Neuronal stem cell (in vitro differentiated cells): ENCODE results near the gene SESTD1.

ENCODE experiments used
- DNase-seq: peaks from one replicate; pipeline ENCODE4 v3.0.0-alpha.2; 2013; ENCODE audit warnings: low spot score
- H2AFZ ChIP-seq: one replicate; pipeline ENCODE4 v1.6.1; 2013; ENCODE audit warnings: mild to moderate bottlenecking, low read length, inconsistent platforms
- H2AK5ac ChIP-seq: 2 replicates; pipeline ENCODE4 v1.6.1; 2013; ENCODE audit warnings: low read depth, mild to moderate bottlenecking, inconsistent platforms, low read length, moderate library complexity, mixed read lengths
- H2BK120ac ChIP-seq: 2 replicates; pipeline ENCODE4 v1.6.1; 2013; ENCODE audit warnings: low read depth, mild to moderate bottlenecking, inconsistent platforms, low read length, moderate library complexity, mixed read lengths
- H2BK12ac ChIP-seq: one replicate; pipeline ENCODE4 v1.6.1; 2013; ENCODE audit warnings: low read length, inconsistent platforms
- H2BK15ac ChIP-seq: 2 replicates; pipeline ENCODE4 v1.6.1; 2013; ENCODE audit warnings: mild to moderate bottlenecking, low read length, inconsistent platforms, mixed read lengths
- H2BK5ac ChIP-seq: one replicate; pipeline ENCODE4 v1.6.1; 2013; ENCODE audit warnings: inconsistent platforms, mild to moderate bottlenecking, low read length, moderate library complexity
- H3K14ac ChIP-seq: one replicate; pipeline ENCODE4 v1.6.1; 2013; ENCODE audit warnings: low read length, inconsistent platforms
- H3K18ac ChIP-seq: 2 replicates; pipeline ENCODE4 v1.6.1; 2013; ENCODE audit warnings: low read length, inconsistent platforms
- H3K23ac ChIP-seq: 2 replicates; pipeline ENCODE4 v1.6.1; 2013; ENCODE audit warnings: low read depth, mild to moderate bottlenecking, mixed read lengths, low read length, inconsistent platforms; ENCODE audit not compliant: poor library complexity
- H3K27ac ChIP-seq: replicated peaks from 3 replicates; pipeline ENCODE4 v1.5.1; 2013; ENCODE audit warnings: low read length, inconsistent platforms
- H3K27me3 ChIP-seq, 3 experiments: 2 replicates each; pipeline ENCODE4 v1.6.1; 2013; ENCODE audit warnings: low read length in 3 of 3, mild to moderate bottlenecking in 2 of 3, inconsistent platforms in 1 of 3, low read depth in 1 of 3, mixed read lengths in 1 of 3, moderate library complexity in 1 of 3; ENCODE audit not compliant: control insufficient read depth in 3 of 3, insufficient read depth in 3 of 3
- H3K36me3 ChIP-seq, 2 donors: replicated peaks in 1 of 2; 2 replicates each; pipeline ENCODE4 v1.6.1; 2013; ENCODE audit warnings: low read length in 2 of 2; ENCODE audit not compliant: control insufficient read depth in 2 of 2, insufficient read depth in 2 of 2
- H3K4ac ChIP-seq: 2 replicates; pipeline ENCODE4 v1.6.1; 2013; ENCODE audit warnings: inconsistent platforms, mild to moderate bottlenecking, low read length, moderate library complexity
- H3K4me1 ChIP-seq, 2 donors: 1 replicate in 1 of 2; 2 replicates in 1 of 2; pipeline ENCODE4 v1.6.1; 2013; ENCODE audit warnings: low read length in 2 of 2, low read depth in 1 of 2; ENCODE audit not compliant: control insufficient read depth in 2 of 2, insufficient read depth in 1 of 2
- H3K4me2 ChIP-seq: one replicate; pipeline ENCODE4 v1.6.1; 2013; ENCODE audit warnings: mild to moderate bottlenecking, low read length, inconsistent platforms; ENCODE audit not compliant: insufficient read depth, poor library complexity, severe bottlenecking
- H3K4me3 ChIP-seq, 2 donors: 2 replicates each; pipeline ENCODE4 v1.5.1; 2013; ENCODE audit warnings: low read length in 2 of 2, mild to moderate bottlenecking in 2 of 2, inconsistent platforms in 1 of 2, moderate library complexity in 1 of 2
- H3K79me1 ChIP-seq: one replicate; pipeline ENCODE4 v1.6.1; 2013; ENCODE audit warnings: low read depth, mild to moderate bottlenecking, inconsistent platforms, low read length, moderate library complexity
- H3K9ac ChIP-seq: one replicate; pipeline ENCODE4 v1.6.1; 2013; ENCODE audit warnings: mild to moderate bottlenecking, low read depth, low read length, inconsistent platforms; ENCODE audit not compliant: poor library complexity
- H3K9me3 ChIP-seq, 2 donors: replicated peaks in 1 of 2; 2 replicates each; pipeline versions ENCODE3 to v1.6.1; 2013; ENCODE audit warnings: low read length in 2 of 2, mild to moderate bottlenecking in 2 of 2, inconsistent platforms in 1 of 2, low read depth in 1 of 2, mixed read lengths in 1 of 2, moderate library complexity in 1 of 2; ENCODE audit not compliant: control insufficient read depth in 2 of 2, insufficient read depth in 1 of 2
- H4K8ac ChIP-seq: one replicate; pipeline ENCODE4 v1.6.1; 2013; ENCODE audit warnings: low read depth, mild to moderate bottlenecking, inconsistent platforms, low read length, moderate library complexity
- H4K91ac ChIP-seq: one replicate; pipeline ENCODE4 v1.6.1; 2013; ENCODE audit warnings: low read length, low read depth, mild to moderate bottlenecking, inconsistent platforms; ENCODE audit not compliant: poor library complexity
- WGBS, 2 donors: extraction: QIAGEN DNeasy Blood & Tissue Kit; methylation state at CpG; one replicate each; pipeline ENCODE4 v1.1.7; 2013; ENCODE audit warnings: missing lambda C conversion rate in 2 of 2, mixed read lengths in 1 of 2; ENCODE audit not compliant: insufficient read length in 2 of 2, insufficient replicate concordance in 1 of 2; ENCODE audit errors: extremely low coverage in 2 of 2; 5-methylcytosine and 5-hydroxymethylcytosine counted together

SESTD1 gene

GRCh38 chr2:179240481-179241451 lies 23.9 kb downstream of the SESTD1 start:
- no peak overlapping the region for H3K9ac ChIP-seq
- H3K23ac ChIP-seq, result no peak overlapping the region
- no peak overlapping the region for H3K27ac ChIP-seq
- no peaks in the 10 kb centered on the region for H3K27me3 ChIP-seq
- no peak overlapping the region for H2BK120ac ChIP-seq
- no peaks in the 10 kb centered on the region for H3K79me1 ChIP-seq
- H3K4me3 ChIP-seq, result no peak overlapping the region
- no CpG with 5 or more reads among the region's 4 CpGs for WGBS, 2 donors
- H2BK15ac ChIP-seq, result no peak overlapping the region
- H3K4me1 ChIP-seq, result peaks cover 2 to 3% of the 10 kb centered on the region in 2 donors
- H2BK12ac ChIP-seq, result no peak overlapping the region
- no peak overlapping the region for H3K18ac ChIP-seq
- no peak overlapping the region for H4K8ac ChIP-seq
- peaks cover 0 to 6% of the 10 kb centered on the region in 2 donors for H3K9me3 ChIP-seq
- no peak overlapping the region for H4K91ac ChIP-seq
- H3K4me2 ChIP-seq, result no peak overlapping the region
- no peak overlapping the region for H2AFZ ChIP-seq
- H3K36me3 ChIP-seq, result no peaks in the 10 kb centered on the region
- H3K14ac ChIP-seq, result no peak overlapping the region
- H3K4ac ChIP-seq, result no peak overlapping the region
- no peak overlapping the region for H2BK5ac ChIP-seq
- DNase-seq, result no peak
- H2AK5ac ChIP-seq, result no peak overlapping the region

GRCh38 chr2:179239838-179240237 lies 24.8 kb downstream of the SESTD1 start:
- Histone ChIP-seq H4K91ac (no peak overlapping the region), H3K9me3 (peaks cover 0 to 6% of the 10 kb centered on the region in 2 donors), H3K4me3 (no peak overlapping the region), H2AK5ac (no peak overlapping the region), H3K4me1 (peaks cover 2 to 3% of the 10 kb centered on the region in 2 donors), H3K36me3 (no peaks in the 10 kb centered on the region), H3K27me3 (no peaks in the 10 kb centered on the region), H3K14ac (no peak overlapping the region), H2BK120ac (no peak overlapping the region), H2BK15ac (no peak overlapping the region), H2BK5ac (no peak overlapping the region), H3K18ac (no peak overlapping the region), H3K9ac (no peak overlapping the region), H3K23ac (no peak overlapping the region), H2AFZ (no peak overlapping the region), H3K4me2 (no peak overlapping the region), H4K8ac (no peak overlapping the region), H3K4ac (no peak overlapping the region), H3K79me1 (no peaks in the 10 kb centered on the region), H2BK12ac (no peak overlapping the region), H3K27ac (no peak overlapping the region)
- no CpG with 5 or more reads among the region's 2 CpGs for WGBS, 2 donors
- no peak for DNase-seq

GRCh38 chr2:179239195-179239594 lies 25.4 kb downstream of the SESTD1 start:
- H3K4ac ChIP-seq, result no peak overlapping the region

GRCh38 chr2:179238027-179238426 lies 26.6 kb downstream of the SESTD1 start:
- Histone ChIP-seq H4K91ac (no peak overlapping the region), H3K9ac (no peak overlapping the region), H2BK5ac (no peak overlapping the region), H4K8ac (no peak overlapping the region), H3K14ac (no peak overlapping the region), H3K27ac (no peak overlapping the region), H2AK5ac (no peak overlapping the region), H3K4me3 (no peak overlapping the region), H3K9me3 (peaks cover 0 to 6% of the 10 kb centered on the region in 2 donors), H3K18ac (no peak overlapping the region), H2BK12ac (no peak overlapping the region), H2AFZ (no peak overlapping the region), H3K4me1 (peaks cover 2 to 4% of the 10 kb centered on the region in 2 donors), H3K4me2 (no peak overlapping the region), H3K27me3 (no peaks in the 10 kb centered on the region), H2BK15ac (no peak overlapping the region), H3K4ac (no peak overlapping the region), H3K36me3 (peaks cover 2 to 10% of the 10 kb centered on the region in 2 donors), H3K79me1 (no peaks in the 10 kb centered on the region), H2BK120ac (no peak overlapping the region), H3K23ac (no peak overlapping the region)
- DNase-seq, result no peak
- no CpG with 5 or more reads among the region's 1 CpG for WGBS, 2 donors

More at GRCh38 chr2:179239195-179239594, 25.4 kb downstream of the SESTD1 start:
- Histone ChIP-seq H3K36me3 (peaks cover 0 to 3% of the 10 kb centered on the region in 2 donors), H2BK15ac (no peak overlapping the region), H3K23ac (no peak overlapping the region), H2BK5ac (no peak overlapping the region), H2BK120ac (no peak overlapping the region), H2AK5ac (no peak overlapping the region), H4K91ac (no peak overlapping the region), H3K27me3 (no peaks in the 10 kb centered on the region), H3K18ac (no peak overlapping the region), H3K4me2 (no peak overlapping the region), H3K27ac (no peak overlapping the region), H3K4me3 (no peak overlapping the region), H3K9ac (no peak overlapping the region), H3K9me3 (peaks cover 0 to 6% of the 10 kb centered on the region in 2 donors), H2BK12ac (no peak overlapping the region), H2AFZ (no peak overlapping the region), H3K14ac (no peak overlapping the region), H4K8ac (no peak overlapping the region), H3K79me1 (no peaks in the 10 kb centered on the region), H3K4me1 (peaks cover 2 to 3% of the 10 kb centered on the region in 2 donors)
- DNase-seq, result no peak
